HG03103 (cell line): ENCODE results near the gene EIF4E1B.
A peak's percentile ranks its signal among the peaks of the same experiment; 100 is the strongest.
"Not testable (repeated sequence)": the region's sequence is repeated elsewhere in the genome, so short reads cannot be mapped to it uniquely, and the experiment has no call there.

Experiments
- ATAC-seq: cut with Tn5 transposase; IDR thresholded peaks from one replicate; pipeline ENCODE4 v1.9.1; 2021; ENCODE audit warnings: low read depth; ENCODE audit not compliant: unreplicated experiment

The EIF4E1B gene

DNA sequence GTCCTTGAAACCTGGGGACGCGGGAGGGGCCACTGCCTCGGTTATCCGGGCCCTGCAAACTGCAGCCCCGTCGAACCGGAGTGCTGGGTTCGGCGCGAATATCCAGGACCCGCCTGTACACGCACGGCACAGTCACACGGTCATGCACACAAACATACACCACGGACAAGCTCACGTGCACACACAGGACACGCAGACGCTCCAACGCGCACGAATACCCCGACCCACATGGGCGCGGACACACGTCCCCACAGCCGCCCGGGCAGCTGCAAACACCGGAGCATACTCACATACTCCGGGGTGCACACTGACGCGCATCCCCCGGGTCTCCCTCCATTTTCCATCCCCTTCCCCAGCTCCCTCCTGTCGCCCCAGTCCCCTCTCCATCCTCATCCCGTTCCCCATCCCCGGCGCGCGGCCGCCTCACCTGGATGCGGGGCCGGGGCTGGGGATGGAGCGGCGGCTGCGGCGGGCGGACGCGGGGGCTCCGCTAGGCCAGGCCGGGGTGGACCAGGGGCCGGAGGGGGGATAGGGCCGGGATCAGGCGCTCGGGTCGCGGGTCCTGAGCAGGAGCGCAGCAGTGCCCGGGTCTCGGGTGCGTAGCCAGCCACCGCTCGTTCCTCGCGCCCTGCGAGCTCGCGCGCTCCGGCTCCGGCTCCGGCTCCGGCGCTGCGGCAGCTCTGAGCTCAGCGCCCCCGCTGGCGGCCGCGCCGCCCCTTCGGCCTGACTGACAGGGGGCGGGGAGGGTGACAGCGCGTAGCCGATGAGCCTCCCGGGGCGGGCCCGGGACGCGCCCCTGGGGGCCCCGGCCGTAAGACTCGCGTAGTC lies at the start of gene EIF4E1B, which contains the start of gene SNCB:
Gene EIF4E1B, plus strand, starts transcription at position 823 of the 828 bp plus-strand sequence. CDS start 12,113 bp downstream, outside the sequence.
Gene SNCB, minus strand, starts transcription at position 682 of the 828 bp plus-strand sequence. CDS start 880 bp downstream, outside the sequence.
- ATAC-seq = peak; percentile 77

- no peak for ATAC-seq
These were observed 49.1 kb upstream of the EIF4E1B start for GRCh38 chr5:176581361-176581760.

DNA sequence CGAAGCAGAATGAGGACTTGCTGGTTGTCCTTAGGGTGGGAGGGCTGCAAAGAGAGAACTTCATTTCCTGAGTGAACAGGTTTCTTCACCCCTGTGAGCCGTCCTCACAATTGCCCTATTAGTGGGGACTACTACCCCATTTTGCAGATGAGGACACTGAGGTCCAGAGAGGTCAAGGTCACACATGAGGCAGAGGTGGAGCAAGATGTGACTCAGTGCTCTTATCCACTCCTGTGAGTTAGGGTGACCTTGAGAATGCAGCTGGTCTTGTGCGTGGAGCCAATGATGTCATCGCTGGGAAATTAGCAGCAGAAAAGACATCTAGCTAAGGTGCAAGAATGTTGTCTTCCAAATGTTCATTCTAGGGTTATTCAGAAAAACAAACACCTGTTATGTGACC lies 47.4 kb upstream of the EIF4E1B start:
- no peak for ATAC-seq

DNA sequence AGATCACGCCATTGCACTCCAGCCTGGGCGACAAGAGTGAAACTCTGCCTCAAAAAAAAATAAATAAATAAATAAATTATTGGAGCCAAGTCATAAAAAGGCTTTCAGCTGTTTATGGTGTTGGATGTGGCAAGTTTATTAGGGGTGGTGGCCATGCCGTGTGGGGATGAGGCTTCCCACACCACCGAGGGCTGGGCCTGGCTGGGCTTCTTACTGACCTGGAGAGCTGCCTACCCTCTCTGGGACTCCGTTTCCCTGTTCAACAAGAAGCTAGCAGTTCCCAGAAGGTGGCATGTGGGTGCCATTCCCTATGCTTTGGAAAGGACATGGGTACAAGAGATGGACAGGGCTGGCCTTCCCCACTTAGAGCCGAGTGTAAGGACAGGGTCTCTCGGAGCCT lies 43.1 kb upstream of the EIF4E1B start:
- ATAC-seq = no peak

DNA sequence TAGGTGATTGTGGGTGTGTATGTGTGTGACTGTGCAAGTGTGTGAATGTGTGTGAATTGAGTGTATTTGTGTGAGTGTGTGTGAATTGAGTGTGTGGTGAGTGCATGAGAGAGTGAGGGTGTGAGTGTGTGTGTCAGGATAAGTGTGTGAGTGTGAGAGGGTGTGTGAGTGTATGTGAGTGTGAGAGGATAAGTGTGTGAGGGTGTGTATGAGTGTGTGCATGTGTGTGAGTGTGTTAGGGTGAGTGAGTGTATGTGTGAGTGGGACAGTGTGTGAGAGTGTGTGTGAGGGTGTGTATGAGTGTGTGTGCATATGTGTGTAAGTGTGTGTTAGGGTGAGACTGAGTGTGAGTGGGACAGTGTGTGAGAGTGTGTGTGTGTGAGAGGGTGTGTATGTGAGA lies 42.2 kb upstream of the EIF4E1B start:
- ATAC-seq = no peak

DNA sequence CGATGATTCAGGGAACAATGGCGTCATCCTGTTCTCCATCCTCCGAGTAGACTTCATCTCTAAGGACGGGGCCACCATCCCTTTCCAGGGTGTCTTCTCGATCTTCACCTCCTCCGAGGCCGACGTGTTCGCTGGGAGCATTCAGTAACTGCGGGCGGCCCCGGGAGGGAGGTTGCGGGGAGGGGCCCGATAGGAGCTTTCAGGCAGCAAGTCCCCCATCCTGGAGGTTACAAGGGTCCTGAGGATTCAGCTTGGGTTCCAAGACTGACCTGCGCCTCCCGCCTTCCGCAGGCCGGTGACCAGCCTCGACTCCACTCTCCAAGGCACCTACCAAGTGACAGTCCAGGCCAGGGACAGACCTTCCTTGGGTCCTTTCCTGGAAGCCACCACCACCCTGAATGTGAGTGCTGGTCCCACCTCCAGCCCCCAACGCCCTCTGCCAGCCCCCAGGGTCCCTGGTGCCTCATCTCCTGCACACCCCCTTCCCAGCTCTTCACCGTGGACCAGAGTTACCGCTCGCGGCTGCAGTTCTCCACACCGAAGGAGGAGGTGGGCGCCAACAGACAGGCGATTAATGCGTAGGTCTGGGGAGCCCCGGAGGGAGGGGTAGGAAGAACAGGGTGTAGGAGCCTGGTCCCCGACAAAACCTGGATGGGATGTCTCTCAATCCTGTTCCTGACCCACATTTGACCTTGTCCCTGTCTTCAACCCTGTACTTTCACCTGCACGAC lies 41.3 kb upstream of the EIF4E1B start:
- no peak for ATAC-seq

- no peak for ATAC-seq
These were observed 40.3 kb upstream of the EIF4E1B start for GRCh38 chr5:176590035-176590717.

- not testable (repeated sequence) for ATAC-seq
These were observed 38.8 kb upstream of the EIF4E1B start for GRCh38 chr5:176591667-176592066.

- no peak for ATAC-seq
These were observed 37.9 kb upstream of the EIF4E1B start for GRCh38 chr5:176592573-176592972.

GRCh38 chr5:176593273-176593869 lies 37.1 kb upstream of the EIF4E1B start:
- no peak for ATAC-seq

- no peak for ATAC-seq
These were observed 35.9 kb upstream of the EIF4E1B start for GRCh38 chr5:176594554-176594953.

- no peak for ATAC-seq
These were observed 35.0 kb upstream of the EIF4E1B start for GRCh38 chr5:176595386-176595943.

DNA sequence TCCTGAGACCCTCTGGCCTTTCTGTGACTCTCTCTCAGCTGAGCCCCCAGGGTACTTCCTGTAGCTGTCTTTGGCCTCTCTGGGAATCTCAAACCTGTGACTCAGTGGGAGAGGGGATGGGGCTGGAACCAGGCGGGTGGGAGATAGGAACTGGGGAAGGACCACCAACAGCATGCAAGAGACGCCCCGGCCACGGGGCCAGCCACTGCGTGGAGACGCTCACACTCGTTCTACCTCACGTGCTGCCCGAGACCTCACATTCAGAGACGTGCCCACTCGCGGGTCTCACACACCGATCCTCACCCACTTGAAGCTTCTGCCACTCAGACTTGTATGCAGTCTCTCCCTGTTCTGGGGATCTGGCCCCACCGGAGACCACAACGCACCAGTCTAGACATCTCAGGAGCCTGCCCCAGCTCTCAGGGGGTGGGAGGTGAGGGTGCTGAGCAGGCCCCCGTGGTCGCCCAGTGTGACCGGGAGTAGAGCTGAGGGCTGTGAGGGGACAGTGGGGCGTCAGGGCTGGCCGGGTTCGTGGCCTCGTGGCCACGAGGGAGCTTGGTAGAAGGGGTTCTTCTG lies 34.3 kb upstream of the EIF4E1B start:
- no peak for ATAC-seq

DNA sequence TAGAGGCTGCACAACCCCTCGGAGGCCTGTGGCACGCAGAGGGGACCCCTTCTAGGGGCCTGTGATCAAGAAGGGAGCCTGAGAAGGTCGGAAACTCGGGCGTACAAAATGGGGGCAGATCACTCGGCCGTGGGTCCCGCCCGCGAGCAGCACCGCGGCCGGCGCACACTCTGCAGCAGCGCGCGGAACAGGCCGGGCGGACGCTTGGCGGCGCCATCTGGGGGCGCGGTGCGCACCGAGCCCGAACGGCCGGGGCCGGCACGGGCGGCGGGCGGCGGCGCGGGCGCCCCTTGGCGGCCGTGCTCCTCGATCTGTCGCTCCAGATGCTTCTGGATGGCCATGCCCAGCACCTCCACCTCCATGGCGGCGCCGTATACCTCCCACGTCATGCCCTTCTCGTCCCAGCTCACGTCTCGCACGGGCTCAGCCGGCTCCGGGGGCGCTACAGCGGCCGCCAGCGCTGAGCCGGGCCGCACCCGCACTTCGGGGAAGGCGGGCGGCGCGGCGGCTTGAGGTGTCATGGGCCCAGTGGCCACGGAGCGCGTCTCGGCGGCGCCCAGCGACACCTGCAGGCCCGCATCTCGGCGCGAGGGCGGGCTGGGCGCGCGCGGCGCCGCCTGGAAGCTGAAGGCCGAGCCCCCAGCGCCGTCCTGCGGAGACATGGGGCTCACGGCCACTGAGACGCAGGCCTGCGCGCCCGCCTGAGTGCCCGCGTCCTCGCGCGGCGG lies 33.6 kb upstream of the EIF4E1B start:
- no peak for ATAC-seq

GRCh38 chr5:176597417-176598389 lies 32.8 kb upstream of the EIF4E1B start:
- no peak for ATAC-seq

GRCh38 chr5:176599749-176600430 lies 30.6 kb upstream of the EIF4E1B start:
- ATAC-seq = not testable (repeated sequence)

GRCh38 chr5:176601901-176602482 lies 28.5 kb upstream of the EIF4E1B start:
- no peak for ATAC-seq
